Stimulated activated CD8-positive, alpha-beta memory T cell treated with anti-CD3 and anti-CD28 coated beads, Interleukin-4, amount 100 ng/mL, for 4 hours (primary cell): ENCODE results near the gene BCAS3.

Experiments used
- DNase-seq, 2 donors: peaks; one replicate each; pipeline ENCODE4 v3.0.0-alpha.2; 2020; ENCODE audit warnings: low read depth in 2 of 2, low spot score in 1 of 2

The BCAS3 gene

DNA sequence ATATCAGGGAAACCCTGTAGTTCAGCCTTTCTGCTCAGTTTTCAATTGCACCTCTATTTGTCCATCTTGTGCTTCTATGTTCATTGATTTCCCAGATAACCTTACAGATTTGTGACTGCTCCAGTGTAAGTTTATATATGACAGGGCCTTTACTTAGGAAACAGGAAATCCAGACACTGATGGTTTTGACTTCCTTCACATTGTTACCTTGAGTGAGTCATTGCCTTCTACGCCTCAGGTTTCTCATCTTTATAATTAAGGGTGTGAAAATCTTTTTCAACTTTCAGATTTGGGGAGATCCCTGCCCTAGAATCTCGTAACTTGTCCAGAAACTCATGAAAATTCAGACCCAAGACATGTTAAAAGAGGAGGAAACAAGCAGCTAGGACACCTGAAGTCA lies 379.6 kb downstream of the BCAS3 start:
- no peak for DNase-seq

DNA sequence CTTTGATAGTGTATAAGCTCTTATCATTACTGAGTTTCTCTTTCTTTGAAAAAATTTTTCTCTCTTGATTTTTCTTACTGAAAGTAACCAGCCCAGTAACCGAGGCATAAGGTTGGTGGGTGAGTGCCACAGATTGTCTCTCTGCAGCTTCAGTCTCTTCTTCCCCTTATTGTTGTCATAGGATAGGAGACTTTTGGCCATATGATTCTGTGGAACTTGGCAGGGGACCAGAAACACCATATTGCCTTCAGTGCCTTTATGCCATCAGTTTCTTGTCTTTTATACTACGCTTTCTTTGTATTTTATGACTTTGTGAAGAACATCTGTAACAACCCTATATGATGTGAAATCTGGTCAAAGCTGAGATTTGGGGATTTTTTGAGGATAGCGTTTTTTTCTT lies 380.4 kb downstream of the BCAS3 start:
- no peak for DNase-seq

DNA sequence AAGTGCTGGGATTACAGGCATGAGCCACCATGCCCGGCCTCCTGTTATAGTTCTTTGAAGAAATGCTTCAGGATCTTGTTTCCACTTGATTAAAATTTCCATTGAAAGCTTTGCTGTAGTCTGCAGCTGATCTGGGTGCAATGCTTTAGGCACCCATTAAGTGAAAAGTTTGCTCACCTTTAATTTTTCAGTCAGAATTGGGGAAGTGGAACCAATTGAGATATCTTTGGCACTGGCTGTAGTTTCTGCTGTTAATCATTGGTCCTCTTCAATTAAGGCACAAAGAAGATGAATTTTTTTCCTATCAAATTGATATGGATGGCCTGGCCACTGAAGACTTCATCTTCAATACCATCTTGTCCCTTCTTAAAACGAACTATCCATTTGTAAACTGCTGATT lies 385.9 kb downstream of the BCAS3 start:
- no peak for DNase-seq

DNA sequence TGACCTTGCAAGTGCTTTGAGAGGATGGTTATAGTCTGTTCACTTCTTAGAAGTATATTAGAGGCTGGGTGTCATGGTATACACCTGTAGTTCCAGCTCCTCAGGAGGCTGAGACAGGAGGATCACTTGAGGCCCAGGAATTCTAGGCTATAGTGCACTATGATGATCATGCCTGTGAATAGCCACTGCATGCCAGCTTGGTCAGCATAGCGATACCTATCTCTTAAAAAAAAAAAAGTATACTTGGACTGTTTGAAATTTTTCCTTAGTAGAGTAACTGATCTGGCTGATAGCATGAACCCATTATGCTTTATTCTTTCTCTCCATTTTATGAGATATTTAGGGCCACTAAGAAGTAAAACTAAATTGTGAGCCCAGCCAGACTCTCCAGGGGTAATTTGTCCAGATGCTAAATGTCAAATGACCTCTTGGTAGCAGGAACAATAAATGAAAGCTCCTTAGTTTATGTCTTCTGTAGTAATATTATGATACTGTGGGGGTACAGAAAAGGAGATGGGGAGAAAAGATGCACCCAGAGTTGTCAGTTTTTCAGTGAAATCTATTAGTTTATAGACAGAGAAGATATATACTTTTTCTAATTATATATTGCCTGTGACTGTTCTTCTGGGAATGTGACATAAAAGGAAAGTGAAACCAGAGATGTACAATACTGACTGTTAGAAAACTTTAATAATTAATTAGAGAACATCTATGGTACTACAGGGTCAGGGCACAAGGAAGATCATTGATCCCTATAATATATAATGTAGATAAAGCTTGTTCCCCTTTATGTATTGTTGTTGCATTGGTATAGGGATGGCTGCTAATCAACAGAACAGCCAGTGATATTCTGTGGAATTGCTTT lies 386.7 kb downstream of the BCAS3 start:
- DNase-seq, result no peak

DNA sequence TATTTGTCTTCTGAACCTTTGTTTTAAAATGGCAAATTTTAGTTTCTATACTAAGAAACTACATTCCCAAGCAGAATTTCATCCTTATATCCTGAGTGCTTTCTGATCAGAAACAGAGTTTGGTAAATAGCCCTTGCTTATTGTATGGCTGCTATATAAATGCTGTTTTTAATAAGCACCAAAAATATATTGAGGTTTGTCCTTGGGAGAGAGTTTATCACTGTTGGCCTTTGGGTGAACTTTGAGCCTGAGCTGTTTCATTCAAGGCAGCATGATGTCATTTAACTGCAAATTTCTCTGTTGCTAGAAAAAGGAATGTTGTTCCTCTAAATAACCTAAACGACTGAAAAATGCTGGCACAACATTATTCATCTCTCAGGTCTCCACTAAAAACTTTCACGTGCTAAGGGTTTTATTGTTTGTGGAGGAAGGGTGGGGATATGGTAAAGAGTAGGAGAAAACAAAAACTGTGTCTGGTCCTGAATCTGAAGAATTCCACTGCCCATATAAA lies 387.7 kb downstream of the BCAS3 start:
- DNase-seq, result no peak

DNA sequence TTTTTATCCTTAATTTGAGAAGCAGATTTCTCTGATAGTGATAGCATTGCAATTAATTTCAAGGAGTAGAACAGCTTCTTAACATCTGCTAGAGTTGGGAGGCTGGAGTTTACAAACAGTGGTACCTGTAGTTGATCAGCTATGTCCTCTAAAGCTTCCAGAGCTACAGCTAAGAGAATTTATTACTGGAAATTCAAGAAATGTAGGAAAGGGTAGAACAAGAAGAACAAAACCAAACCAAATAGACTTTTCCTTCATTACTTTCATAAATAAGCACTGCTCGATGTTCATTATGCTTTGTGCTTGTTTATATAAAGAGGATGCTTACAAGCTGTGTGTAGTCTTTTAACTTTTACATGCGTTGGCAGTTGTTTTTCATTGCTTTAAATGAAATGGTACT lies 388.4 kb downstream of the BCAS3 start:
- no peak for DNase-seq

DNA sequence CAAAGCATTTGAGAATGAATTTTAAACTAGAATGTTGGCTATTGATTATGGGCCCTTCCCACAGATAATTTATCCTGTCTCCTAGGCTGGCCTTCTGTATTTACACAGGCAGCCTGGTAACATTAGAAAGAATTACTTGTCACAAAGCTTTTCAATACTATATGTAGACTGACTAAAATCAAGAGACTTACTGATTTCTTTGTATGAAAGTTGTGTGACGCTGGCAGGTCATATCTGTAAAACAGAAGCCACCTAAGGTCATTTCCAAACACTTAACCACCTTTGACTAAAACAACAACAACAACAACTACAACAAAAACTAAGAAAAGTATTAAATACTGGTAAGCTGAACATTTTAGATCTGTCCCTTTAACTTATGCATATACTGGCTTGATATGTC lies 393.0 kb downstream of the BCAS3 start:
- DNase-seq, result no peak

DNA sequence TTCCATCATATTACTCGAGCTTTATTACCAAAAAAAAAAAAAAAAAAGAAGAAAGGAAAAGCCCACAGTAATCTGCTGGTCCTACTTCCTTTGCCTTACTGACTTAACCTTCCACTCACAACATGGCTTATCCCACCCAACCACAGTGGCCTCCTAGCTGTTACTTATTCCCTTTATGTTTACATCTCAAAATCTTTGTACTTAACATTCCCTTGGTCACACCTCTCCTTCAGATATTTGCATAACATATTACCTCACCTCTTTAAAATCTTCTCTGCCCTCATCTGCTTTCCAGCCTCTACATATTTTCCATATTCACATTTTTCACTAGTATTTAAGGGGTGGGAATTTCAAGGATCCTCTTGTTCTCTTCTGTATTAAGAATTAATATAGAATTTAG lies 395.0 kb downstream of the BCAS3 start:
- DNase-seq, result no peak

DNA sequence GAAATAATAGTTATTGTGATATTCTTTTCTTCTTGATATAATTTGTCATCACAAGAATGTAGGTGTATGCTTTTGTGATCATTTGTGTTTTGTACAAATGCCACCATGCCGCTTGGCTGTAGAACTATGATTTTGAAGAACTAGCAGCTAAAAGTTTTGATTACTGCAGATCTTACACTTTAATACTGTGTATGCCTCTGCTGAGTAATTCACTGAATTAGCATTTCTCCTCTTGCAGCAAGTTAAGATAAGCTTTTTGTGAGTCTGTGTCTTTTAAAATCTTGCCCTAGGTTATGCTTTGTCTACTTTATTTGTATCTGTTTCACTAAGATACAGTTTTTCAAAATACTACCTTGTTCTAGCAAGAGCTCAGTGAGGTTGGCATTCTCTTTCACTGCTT lies 395.5 kb downstream of the BCAS3 start:
- no peak for DNase-seq

DNA sequence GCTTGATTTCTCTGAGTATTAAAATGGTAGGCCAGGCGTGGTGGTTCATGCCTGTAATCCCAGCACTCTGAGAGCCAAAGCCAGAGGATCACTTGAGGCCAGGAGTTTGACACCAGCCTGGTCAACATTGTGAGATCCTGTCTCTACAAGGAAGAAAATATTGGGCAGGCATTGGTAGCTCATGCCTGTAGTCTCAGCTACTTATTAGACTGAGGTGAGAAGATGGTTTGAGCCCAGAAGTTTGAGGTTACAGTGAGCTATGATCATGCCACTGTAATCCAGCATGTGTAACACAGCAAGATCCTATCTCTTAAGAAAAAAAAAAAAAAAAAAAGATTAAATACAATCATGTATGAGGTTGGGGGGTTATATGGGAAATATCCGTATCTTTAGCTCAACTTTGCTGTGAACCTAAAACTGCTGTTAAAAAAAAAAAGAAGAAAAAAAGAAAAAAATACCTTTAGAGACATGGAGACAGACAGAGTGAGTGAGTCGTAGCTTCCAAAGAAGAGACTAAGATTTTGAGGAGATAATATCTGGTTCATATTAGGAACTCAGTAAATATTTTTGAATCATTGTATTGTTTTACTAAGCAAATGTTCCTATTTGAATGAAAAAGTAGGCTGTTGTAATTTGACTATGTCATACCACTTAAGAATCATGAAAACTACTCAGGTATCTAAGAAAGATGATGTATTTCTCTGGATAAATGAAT lies 396.3 kb downstream of the BCAS3 start:
- no peak for DNase-seq

DNA sequence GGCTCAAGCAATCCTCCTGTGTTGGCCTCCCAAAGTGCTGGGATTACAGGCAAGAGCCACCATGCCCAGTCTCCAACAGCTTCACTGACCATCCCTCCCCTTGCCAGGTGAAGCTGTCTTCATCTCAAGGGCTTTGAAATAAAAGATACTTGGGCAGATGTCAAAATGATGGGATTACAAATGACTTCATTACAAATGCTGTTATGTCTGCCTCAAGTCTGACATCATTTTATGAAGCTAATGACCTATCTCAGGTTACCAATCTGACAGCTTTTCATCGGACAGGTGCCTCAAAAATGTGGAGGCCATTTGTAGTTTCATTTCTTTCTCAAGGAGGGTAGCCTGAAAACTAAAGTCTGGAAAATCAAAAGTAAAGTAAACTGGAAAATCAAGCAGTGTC lies 398.3 kb downstream of the BCAS3 start:
- no peak for DNase-seq

DNA sequence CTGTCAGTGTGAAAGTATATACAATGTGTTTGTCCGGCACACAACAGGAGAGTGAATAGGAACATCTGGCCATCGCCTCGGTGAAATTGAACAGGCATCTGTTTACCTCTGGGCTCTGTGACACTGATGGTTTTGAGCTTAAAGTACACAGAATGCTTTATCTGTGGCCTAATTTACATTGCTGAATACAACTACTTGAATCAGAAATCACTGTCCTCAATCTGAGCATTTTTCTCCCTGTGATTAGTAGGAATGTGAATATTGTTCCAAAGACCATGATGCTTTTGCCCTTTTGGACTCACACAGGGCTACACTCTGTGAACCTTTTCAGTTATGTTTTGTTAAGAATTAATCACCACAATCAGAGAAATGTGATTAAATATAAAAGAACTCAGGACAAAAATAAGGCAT lies 399.0 kb downstream of the BCAS3 start:
- DNase-seq, result no peak

DNA sequence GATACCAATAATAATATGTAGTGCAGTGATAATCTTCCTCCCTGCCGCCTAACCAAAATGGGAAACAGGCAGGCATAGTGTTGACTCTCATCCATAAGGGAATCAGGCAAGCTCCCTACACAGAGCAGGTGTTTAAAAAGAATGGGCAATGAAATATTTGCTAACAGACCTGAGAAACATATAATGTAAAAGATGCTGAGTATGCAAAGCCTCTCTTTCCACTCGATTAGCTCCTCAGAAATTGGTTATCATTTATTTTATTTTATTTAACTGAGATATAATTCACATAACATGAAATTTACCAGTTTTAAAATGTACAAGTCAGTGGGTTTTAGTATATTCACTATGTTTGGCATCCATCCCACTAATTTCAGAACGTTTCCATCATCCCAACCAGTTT lies 404.3 kb downstream of the BCAS3 start:
- no peak for DNase-seq

DNA sequence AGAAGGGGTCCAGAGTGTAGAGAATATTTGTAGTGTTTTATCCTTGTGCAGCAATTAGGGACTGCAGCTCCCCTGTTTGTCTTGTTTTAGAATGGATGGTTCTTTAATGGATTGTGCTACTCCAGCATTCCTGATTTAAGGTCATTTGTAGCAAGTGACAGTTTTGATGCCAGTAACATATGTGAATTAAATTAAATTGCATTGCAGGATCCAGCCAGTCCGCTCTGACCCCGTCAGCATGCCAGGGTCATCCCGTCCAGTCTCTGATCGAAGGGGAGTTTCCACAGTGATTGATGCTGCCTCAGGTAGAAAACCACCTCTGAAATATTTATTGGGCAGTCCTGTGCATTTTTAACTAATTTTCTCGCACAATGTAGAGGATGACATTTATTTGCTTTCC lies 406.6 kb downstream of the BCAS3 start:
- no peak for DNase-seq

DNA sequence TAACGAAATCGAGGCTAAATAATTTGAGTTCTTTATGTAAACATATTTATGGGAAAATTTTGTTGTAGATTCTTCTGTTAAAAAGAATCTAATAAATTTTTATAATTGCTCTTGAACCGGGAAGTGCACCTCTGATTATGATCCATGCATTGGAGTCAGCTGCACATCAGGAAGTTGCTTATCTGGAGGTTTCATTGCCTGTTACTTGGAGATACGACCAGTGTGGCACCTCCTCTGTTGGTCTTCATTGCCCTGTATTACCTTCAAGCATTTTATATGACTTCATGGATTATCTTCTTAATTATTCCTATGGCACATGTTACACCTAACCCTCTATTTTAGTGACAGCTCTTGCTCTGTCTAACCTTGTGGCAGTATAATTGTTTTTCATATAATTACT lies 409.4 kb downstream of the BCAS3 start:
- DNase-seq, result no peak

DNA sequence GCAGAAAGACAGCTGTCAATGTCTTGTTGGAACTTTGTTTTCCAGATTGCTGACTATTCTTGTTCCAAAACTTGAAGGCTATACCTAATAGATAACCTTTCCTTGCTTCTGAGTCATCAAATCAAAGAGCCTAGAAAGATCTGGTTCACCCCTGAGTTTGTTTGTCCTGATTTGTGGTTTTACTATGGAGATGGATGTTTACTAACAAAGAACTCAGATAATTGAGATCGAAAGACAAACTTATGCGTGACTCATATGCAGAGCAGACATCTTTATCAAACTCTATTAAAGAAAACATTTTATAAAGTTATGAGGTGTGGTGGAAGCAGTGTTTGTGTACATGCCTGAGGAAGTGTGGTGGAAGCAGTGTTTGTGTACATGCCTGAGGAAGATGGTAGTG lies 410.9 kb downstream of the BCAS3 start:
- DNase-seq, result no peak

DNA sequence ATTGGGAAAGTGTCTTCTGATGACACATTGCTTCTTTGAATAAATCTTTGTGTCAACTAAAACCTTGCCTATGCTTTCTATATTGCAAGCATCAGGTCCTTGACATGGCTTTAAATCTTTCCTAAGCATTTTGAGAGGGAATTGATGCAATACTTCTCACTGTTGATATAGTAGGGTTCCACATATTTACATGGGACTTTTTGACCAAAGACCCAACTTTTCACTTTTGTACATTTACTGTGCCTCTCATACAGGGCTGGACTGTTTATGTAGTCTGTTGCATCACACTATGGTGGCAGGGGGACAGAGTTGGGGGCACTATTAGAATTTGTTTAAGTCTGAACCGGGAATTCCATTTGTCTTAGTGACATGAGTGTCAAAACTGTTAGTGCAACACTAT lies 413.4 kb downstream of the BCAS3 start:
- DNase-seq, result no peak

DNA sequence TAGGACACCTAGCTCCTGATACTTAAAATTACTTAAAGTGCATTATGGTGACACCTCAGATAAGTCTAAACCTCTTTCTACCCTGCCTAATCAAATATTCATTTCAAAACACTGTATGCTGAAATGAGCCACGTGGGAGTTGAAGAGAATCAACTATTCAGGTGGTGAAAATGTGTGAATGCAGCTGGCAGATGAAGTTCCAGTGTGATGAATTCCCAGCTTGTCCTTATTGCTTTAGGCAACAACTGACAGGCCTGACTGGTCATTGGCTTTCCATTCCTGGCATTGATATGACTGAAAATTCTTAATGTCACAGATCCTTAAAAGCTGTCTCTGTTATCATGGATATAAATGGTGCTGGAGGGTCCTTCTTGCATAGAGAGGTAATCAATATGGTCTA lies 420.1 kb downstream of the BCAS3 start:
- DNase-seq, result no peak

DNA sequence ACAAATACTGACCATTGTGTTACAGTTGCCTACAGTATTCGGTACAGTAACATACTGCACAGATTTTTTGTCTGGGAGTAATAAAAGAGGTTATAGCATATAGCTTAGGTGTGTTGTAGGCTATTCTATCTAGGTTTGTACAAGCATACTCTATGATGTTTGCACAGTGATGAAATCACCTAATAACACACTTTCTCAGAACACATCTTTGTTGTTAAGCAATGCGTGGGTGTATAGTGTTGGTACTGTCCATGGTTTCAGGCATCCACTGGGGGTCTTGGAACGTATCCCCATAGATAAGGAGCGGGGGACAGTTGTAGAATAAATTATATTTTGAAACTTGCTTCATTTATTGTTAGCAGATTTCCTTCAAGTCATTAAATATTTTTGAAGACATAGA lies 428.7 kb downstream of the BCAS3 start:
- no peak for DNase-seq

DNA sequence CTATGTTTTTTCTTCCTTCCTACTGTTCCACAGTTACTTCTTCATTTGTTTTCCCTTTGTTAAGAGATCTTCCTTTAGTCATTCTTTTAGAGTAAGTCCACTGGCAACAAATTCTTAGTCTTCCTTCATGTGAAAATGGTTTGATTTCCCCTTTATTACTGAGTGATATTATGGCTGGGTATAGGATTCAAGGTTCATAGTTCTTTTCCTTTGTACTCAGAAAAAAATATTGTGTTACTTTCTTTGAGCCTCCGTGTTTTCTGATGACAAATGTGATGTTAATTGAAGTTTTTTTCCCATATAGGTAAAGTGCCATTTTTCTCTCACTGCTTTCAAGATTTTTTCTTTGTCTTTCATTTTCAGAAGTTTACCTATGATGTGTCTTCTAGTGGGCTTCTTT lies 438.9 kb downstream of the BCAS3 start:
- no peak for DNase-seq

DNA sequence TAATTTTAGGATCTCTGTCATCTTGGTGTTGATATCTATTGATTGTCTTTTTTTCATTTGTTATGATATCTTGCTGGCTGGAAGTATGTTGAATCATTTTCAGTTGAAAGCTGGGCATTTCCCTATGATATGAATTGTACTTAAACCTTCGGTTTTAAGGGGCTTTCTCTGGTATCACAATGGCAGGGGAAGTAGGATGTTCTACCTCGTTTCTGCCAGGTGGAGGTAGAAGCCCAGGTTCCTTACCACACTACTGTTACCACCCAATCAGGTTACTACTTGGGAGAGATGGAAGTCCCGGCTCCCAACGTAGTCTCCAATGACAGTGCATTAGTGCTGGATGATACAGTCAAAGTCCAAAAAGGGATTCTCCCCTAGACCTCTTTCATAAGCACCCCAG lies 440.3 kb downstream of the BCAS3 start:
- no peak for DNase-seq

DNA sequence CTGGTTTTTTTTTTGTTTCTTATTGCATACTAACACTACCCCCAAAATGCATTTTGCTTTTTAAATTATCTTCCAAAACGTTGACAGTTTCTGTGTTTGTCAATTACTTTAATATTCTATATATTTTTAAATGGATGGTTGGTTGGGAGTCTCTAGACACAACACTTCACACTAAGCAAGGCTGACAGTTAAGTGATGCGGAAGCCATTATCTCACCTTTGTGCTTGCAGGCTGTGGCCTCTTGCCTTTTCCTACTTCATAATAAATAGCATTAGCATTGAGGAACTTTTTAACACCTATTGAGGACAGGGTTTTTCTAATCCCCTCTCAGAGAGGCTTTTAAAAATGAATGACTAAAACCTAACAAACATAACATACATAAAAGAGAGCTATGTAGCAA lies 441.2 kb downstream of the BCAS3 start:
- DNase-seq, result no peak
